Measurements from ENCODE around the gene TSPEAR.
"Not testable (repeated sequence)": the region's sequence is repeated elsewhere in the genome, so short reads cannot be mapped to it uniquely, and the experiment has no call there.

The TSPEAR gene

GRCh38 chr21:44700101-44701022 is 11.0 kb downstream of the TSPEAR start:
- peak; percentile 17 for DNase-seq

GRCh38 chr21:44699502-44700001 is 11.8 kb downstream of the TSPEAR start:
- peak; percentile 4 for DNase-seq

DNA sequence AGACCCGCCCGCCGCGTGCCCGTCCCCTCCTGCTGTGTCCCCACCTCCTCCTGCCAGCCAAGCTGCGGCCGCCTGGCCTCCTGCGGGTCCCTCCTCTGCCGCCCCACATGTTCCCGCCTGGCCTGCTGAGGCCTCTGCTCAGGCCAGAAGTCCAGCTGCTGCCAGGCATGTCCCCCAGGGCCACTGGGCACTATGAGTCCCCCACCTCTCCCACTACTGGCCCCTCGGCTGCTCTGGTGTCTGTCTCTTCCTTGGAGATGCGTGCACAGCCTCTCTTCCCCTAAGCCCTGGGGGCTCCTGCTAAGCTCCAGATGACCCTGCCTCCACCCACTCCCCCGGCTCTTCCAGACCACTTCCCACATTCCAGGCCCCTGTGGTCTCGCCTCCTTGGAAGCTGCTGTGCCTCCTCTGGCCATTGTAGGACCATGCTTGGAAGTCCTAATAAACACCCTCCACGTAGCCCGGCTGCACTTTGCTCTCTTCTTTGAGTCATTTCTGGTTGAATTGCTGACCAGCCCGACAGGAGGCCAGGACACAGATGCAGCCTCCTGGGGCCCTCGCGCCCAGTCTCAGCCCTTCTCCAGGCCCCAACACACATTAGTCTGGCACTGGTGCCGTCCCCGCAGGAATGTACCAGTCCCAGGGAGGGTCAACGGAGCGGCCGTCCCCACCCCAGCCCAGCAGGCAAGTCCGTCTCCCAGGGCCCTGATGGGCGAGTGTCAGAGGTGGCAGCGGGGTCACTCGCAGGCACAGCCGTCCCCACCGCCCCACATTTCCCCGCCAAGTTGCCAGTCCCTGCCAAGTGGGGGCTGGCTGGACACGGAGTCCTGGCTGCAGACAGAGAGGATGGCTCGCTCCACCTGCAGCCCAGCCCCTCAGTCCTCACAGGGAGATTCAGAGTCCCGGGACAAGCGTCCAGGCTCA is 13.3 kb downstream of the TSPEAR start:
- peak; percentile 13 for DNase-seq

- DNase-seq, result not testable (repeated sequence)
These were observed 14.1 kb downstream of the TSPEAR start, which contains the start of gene KRTAP10-12 for GRCh38 chr21:44697172-44697810. KRTAP10-12 (plus strand) TSS chr21:44697172; CDS start chr21:44697202, 30 bp downstream.

GRCh38 chr21:44696572-44696971 is 14.8 kb downstream of the TSPEAR start:
- DNase-seq, result no peak

DNA sequence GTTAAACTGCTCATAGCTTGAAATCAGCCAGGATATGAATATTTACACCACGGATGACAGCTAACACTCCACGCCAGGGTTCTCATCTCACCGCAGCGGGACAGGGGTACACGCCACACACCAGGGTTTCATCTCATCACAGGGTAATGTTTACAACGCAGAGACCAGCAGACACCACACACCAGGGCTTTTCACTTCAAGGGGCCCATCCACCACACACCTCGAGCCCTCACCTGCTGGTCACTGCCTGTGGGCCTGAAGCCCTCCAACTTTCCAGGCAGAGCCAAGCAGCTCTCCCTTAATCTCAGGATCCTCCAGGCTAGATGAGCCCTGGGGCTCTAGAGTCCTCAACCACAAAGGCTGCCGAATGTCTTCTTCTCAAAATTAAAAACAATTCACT is 15.7 kb downstream of the TSPEAR start:
- DNase-seq, result no peak

GRCh38 chr21:44695184-44695583 is 16.2 kb downstream of the TSPEAR start:
- DNase-seq, result no peak

GRCh38 chr21:44694776-44695175 is 16.6 kb downstream of the TSPEAR start:
- no peak for DNase-seq

DNA sequence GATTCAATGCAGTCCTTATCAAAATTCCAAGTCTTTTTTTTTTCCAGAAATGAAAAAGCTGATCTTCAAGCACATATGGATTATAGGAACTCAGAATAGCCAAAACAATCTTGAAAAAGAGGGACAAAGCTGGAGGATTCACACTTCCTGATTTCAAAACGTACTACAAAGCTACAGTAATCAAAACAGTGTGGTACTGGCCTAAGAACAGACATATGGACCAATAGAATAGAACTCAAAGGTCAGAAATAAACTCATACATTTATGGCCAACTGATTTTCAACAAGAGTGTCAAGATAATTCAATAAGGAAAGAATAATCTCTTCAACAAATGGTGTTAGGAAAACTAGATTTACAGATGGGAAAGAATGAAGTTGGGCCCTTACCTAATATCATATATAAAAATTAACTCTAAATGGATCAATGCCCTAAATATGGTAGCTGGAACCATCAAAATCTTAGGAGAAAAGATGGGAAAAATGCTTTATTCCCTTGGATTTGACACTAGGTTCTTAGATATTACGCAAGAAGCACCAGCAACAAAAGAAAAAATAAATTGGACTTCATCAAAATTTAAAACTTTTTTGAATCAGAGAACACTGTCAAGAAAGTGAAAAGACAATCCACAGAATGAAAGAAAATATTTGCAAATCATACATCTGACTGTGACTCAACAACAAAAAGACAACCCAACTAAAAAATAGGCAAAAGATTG is 18.4 kb downstream of the TSPEAR start:
- DNase-seq, result no peak

GRCh38 chr21:44691686-44692085 is 19.7 kb downstream of the TSPEAR start:
- DNase-seq, result no peak

GRCh38 chr21:44689740-44690139 is 21.6 kb downstream of the TSPEAR start:
- not testable (repeated sequence) for DNase-seq

GRCh38 chr21:44687671-44688070 is 23.7 kb downstream of the TSPEAR start:
- DNase-seq, result no peak

DNA sequence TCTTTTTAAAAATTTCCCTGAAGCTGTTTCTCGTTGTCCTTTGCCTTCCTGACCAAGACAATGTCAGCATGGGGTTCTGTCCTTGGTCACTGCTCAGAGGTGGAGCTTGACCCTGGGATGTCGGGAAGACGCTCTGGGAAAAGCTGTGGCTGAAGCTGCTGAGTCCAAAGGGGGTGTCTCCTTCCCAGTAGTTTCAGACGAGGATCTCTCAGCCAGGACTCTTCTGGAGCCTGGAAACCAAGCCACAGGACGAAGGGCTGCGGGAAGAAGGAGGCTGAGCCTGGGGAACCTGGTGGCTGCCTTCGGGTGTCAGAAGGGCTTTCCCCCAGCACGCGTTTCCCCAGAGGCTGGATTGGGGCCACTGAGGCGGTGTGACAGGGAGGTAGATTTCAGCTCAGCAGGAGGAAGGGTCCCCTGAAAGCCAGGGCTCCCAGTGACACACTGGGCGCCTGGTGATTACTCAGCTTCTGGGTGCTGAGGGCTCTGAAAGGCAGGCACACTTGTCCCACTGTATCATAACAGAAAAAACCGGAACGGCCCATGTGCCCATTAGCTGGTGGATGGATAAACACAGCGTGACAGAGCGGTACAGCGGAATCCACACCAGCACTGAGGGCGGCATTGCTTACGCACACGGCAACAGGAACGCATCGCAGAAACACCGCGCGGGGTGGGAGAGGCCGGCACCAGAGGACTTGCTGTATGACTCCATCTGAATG is 24.4 kb downstream of the TSPEAR start:
- no peak for DNase-seq

DNA sequence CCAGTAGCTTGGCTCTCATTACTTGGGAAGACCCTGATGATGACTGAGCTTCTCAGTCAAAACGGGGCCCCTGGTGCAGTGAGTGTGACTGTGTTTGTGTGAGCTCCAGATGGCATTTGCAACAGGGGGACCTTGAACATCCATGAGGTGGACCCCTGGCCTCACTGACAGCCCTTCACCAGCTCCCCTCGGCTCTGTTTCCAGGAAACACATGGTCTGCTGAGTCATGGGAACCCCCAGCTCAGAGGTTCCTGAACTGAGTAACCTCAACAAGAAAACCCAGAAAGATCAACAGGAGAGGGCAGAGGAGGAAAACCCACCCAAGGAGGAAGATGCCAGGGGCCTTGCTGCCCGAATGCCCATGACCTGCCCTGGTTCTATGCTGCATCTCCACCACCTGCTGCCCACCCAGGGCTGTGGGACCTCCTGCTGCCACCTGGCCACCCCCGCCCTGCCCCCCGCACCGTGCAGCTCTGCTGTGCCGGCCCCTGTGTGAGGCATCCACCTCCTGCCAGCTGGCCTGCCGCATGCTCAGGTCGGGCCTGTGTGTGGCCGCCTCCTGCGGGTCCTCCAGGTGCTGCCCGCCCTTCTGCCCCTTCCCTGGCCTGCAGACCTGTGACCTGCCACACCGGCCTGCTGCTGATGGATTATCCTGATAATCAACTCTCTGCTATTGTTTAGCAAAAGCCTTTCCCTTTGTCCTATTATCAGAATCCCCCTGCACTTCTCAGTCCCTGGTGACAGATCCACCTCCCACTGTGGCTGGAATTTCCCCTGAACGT is 25.2 kb downstream of the TSPEAR start:
- no peak for DNase-seq

DNA sequence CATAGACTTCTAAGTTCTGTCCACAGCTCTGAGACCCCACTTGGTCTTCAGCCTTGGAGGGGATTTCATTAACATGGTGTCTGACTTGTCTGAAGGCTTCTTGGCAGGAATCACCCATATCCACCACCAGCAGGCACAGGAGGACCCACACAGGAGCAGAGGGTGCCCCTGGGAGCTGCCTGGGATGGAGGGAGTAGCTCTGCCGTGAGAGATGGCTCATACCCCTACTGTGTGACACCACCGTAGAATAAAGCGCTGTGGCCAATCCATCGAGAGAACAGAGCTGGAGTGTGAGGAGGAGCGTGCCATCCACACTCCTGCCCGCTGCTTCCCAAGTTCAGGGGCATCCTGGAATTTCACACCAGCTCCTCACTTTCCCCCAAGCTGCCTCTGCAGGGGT is 26.3 kb downstream of the TSPEAR start:
- not testable (repeated sequence) for DNase-seq

- no peak for DNase-seq
These were observed 26.9 kb downstream of the TSPEAR start for GRCh38 chr21:44684483-44684882.

GRCh38 chr21:44684077-44684476 is 27.3 kb downstream of the TSPEAR start:
- DNase-seq, result no peak

DNA sequence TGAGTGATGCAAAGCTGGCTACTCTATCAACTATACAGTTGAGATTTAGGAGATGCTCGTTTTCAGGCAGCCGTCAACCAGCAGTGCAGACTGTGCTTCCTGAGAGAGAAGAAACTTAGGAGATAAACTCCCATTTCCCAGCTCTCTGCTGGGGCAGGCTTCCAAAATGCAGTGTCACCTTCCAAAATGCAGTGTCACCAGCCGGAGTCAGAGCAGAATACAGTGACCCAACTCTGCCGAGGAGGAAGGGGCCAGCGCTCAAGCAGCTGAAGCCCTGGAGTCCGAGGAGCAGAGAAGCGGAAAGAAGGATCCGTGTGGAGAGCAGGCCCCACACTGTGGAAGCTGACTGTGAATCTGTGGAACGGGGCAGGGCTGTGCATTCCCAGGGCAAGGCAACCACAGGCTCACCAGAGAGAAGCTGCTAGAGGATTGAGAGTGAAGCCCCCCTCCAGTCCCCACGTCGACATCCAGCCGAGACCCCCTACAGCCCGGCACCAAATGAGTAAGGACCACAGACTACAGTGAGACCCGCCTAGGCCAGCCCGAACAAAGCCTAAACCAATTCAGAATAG is 28.7 kb downstream of the TSPEAR start:
- no peak for DNase-seq

DNA sequence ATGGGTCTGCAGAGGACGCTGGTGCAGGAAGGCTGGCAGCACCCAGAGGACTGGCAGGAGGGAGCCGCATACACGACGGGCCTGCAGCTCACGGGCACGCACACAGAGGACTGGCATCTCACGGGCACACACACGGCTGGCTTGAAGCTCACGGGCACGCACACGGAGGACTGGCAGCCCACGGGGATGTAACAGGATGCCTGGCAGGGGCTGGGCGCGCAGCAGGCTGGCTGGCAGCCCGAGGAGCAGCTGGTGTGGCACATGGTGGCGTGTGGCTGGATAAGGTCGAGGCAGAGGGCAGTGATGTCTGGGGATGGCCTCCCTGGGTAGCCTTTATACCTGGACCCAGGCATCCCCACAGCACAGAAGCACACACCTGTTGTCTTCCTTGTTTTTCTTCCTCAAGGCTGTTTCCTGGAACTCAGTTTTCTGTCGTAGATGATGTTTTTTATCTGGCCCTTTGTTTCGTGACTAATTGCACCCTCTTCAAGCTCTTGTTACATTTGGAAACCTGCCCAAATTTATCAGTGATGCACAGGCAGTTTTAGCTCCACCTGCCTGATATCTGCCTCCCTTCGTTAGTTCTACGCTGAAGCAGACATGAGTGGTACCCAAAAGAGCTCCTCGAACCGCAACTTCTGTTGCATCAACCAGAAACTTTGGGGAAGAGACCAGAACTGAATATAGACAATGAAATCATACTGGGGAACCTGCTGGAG is 29.4 kb downstream of the TSPEAR start, which contains the start of gene KRTAP12-1:
TSS of gene KRTAP12-1 (minus strand) at position 303 of the 719 bp plus-strand sequence. CDS start at position 263, 40 bp downstream.
- no peak for DNase-seq

Data from stimulated activated CD8-positive, alpha-beta memory T cell treated with anti-CD3 and anti-CD28 coated beads, Interleukin-4, amount 100 ng/mL, for 48 hours (primary cell).